GM15510 (cell line): ENCODE data around the gene LRPPRC.

Experiments used
- POLR2A ChIP-seq: IDR thresholded peaks from 3 replicates; pipeline ENCODE4 v1.6.1; 2011; ENCODE audit warnings: borderline replicate concordance; ENCODE audit not compliant: insufficient read length; ENCODE audit errors: extremely low read depth

The LRPPRC gene

DNA sequence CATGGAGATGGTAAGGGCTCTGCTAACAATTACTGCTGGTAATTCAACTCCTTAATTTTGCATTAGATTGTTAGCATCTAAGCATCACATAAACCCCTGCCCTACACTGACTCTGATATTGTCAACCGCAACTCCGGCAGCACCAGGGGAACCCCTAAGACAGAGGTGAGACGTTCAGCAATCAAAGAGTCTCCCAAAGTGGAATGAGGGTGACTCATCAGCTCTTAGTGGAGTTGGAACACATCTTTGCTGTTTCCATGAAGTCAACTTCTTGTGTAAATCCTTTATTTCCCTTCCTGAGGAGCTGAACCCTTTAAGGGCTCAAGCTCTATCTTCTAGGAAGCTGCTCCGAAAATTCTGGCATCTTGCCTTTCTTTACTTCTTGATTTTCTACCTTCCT is 104.9 kb downstream of the LRPPRC start:
- no peak for TF ChIP-seq POLR2A

DNA sequence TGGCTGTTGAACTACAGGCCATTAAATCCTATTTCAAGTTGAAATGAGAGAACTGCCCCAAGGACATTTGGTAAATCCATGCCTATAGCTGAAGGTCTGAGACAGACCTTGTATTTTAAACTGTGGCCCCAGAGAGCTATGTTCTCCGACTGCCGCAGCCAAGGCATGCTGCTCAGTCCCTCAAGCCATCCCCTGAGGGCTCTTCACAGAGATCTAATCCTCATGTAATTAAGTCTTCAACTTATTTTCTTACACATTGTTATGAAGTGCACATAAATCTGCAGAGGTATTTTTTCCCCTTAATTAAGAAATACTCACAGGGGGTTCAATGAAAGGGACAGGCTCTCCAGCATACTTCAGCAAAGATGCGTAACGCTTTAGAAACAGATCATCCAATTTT is 106.4 kb downstream of the LRPPRC start:
- TF ChIP-seq POLR2A = no peak

DNA sequence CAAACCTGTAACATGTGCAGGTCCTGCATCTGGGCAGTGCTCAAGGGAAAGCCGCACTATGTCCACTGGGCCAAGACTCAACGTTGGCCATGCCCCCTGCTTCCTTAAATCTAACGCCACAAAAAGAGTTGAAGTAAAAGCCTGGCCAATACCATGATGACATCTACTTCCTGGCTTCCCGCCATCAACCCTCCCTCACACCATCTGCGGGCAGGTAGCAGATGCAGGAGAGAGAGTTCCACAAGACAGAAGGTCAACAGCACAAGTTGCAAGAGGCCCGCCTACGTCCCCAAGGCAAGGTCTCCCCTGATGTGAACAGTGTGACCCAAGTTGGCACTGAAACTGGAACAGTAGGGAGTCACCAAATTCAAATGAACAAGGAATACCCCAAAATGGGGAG is 108.6 kb downstream of the LRPPRC start:
- TF ChIP-seq POLR2A = no peak

DNA sequence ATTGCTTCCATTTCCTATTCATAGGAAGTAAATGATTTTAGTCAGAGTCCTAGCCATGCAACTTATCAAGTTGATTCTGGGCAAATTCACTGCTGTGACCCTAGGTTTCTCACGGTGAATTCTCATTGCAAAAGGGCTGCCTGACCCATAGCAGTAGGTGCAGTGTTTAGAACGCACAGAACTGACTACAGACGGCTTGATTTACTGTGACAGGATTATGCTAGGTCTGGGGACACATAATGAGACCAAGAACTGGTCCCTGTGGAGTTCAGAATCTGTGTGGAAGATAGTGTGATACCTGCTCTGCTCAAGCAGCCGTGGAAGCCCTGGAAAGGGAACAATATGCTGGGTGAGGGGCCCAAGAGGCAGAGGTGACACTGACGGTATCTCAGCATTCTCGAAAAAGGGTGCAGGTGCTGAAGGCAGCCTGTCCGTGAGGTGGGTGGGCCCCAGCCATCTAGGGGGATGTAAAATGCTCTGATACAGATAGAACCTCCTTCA is 110.6 kb downstream of the LRPPRC start:
- TF ChIP-seq POLR2A = no peak

DNA sequence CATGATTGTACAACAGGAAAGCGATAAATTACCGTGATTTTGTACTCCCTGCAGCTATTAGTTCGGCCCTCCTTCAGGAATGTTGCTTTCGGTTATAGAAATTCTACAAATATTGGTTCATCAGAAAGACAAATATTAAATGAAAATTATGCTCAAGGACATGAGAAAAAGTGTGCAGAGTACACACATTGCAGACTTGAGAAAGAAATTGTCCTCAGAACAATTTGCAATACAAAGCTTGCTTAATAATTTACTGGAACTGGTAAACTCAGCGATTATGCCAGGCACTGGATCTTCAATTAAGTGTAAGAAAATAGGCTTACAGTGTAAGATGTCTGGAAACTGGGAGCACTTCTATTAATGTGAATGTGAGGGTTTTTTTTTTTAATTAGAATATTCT is 111.1 kb downstream of the LRPPRC start:
- no peak for TF ChIP-seq POLR2A

DNA sequence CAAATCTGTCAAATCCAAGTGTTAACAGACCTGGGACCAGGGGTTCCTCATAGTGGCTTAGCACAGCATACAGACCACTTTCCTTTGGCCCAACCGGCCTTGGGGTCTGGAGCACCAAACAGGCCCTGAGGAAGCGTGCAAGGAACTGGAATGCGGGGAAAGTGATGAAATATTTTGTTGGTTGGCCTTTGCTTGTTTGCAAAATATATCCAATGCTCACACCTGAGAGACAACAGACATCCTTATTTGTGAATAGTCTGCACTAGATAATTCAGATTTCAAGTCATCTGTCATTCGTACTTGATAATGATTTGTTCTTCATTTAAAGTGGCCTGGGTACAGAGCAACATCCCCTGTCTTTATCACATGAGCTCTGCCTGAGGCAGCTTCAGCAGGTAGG is 113.5 kb downstream of the LRPPRC start:
- TF ChIP-seq POLR2A = no peak

DNA sequence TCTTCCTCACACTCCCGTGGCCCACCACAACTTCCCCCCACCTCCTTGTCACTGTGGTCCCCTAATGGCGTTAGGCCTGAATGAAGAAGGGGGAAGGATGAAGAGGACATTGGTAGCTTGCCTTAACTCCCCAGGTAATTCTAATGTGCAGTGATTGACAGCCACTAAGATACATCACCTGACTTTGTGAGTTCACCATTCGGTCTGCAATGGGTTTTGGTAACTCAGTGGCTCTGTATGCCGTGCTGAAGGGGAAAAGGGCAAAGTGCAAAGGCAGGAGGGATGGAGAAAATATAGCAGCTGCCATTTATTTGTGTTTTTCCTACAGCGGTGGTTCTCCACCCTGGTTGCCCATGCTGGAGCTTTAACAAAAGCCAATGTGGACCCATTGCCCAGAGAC is 114.8 kb downstream of the LRPPRC start:
- no peak for TF ChIP-seq POLR2A

DNA sequence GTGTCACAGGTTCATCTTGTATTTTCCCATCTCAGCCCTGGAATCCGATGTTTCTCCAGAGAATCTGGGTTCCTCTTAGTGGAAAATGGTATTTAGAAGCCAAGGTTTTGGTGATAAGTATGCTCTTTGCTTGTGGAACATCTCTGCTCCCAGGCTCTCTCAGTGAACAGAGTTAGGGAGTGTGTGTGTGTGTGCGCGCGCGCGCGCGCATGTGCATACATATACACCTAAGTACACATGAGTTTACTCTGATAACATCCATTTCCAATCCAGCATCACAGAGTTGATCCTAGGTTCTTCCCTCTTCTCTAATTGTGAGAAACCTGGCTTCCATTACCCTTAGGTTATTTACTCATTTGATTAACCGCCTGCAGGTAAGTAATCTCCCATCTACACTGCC is 115.3 kb downstream of the LRPPRC start:
- no peak for TF ChIP-seq POLR2A

DNA sequence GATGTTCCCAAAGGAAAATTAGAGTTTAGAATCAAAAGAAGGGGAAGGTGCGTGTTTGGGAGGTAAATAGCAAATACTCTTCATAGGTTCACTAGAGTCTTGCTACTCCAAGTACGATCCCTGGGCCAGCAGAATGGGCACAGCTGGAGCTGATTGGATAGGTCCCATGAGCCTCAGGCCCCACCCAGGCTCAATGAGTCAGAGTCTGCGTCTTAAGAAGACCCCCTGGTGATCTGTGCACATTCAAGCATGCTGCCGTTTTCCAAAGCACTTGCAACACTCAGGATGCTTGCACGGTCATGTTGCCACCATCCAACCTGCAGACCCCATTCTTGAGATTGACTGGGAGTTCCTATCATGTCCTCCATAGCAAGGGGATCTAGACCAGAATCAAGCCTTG is 116.5 kb downstream of the LRPPRC start:
- TF ChIP-seq POLR2A = no peak

DNA sequence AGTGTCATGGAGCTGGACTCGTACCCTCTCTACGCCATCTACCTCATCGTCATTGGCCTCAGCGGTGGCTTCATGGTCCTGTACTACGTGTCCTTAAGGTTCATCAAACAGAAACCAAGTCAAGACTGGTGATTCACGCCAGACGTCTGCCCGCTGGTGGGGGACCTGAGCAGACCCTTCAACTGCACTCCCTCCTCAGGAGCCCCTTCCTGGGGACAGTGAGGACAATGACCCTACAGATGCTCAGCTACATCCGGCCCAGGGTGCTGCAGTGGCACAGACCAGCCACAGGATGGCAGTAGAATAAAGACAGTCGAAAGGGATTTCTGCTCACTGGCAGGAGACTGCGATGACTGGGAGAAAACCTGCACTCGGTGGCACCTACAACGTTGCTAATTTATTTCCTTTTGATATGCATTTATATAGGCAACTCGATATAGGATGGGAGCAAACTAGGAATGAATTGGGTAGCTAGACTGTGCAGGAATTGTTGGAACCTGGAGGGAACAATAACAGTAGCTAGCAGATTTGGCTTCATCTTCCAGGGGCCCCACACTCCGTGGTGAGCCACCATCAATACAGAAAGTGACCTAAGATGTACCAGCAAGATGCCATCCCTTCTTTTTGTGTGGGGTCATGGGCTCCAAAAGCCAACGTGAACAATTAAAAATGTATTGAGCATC is 117.9 kb downstream of the LRPPRC start:
- no peak for TF ChIP-seq POLR2A

DNA sequence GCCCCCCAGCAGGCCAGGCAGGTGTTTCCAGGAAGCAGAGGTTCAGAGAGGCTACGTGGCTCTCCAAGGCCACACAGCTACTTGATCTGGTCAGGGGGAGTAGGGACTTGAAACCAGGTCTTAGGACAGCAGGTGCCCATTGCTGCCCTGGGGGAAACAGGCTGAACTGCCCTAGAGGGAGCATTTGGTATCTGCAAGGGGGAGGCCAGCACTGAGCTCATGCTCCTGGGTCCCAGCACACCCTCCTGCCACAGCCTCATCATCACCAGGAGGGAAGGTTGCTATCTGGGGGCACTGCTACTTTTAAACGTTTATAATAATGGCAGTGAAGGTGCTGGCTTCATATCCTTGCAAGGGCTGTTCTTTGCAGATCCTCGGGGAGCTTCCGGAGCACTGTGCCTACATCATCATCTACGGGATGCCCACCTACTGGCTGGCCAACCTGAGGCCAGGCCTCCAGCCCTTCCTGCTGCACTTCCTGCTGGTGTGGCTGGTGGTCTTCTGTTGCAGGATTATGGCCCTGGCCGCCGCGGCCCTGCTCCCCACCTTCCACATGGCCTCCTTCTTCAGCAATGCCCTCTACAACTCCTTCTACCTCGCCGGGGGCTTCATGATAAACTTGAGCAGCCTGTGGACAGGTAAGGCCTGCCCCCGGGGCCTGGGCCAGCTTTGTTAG is 120.9 kb downstream of the LRPPRC start:
- TF ChIP-seq POLR2A = no peak

DNA sequence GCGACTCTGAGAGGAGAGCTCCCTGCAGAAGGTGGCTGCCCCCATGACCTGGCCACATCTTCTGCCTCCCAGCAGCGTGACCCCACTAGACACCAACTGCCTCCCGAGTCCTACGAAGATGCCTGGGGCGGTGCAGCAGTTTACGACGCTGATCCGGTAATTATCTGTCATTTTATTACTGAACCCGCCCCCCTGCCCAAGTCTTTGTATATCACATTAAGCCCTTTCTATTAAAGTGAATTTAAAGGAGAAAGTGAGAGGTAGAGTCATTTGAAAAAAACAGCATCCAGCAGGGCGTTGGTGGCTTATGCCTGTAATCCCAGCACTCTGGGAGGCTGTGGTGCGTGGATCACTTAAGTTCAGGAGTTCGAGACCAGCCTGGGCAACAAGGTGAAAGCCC is 123.6 kb downstream of the LRPPRC start:
- TF ChIP-seq POLR2A = no peak

DNA sequence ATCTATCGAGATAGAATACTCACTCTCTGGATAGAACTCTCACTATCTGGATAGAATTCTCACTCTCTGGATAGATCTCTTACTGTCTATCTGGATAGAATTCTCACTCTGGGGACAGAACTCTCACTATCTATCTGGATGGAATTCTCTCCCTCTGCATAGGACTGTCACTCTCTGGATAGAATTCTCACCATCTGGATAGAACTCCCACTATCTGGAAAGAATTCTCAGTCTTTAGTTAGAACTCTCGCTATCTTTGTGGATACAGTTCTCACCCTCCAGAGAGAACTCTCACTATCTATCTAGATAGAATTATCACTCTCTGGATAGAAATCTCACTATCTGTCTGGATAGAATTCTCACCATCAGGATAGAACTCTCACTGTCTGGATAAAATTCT is 140.5 kb downstream of the LRPPRC start:
- no peak for TF ChIP-seq POLR2A

DNA sequence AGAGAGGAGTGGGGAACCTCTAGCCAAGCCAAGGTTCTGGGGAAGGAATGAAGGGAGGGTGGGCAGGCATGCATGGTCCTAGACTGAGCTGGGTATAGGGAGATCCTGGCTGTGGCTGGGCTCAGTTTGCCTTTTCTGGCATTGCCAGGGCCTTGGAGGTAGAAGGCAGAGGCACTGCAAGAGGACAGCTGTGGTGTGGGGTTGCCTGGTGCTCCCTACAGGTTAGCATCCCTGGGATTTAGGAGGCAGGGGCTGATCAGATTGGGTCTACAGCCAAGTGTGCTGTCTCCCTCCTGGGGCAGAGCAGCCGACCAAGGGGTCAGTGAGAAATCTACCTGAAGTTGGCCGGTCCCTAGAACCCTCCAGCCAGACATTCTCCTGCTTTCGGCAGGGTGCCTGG is 141.1 kb downstream of the LRPPRC start:
- TF ChIP-seq POLR2A = no peak

DNA sequence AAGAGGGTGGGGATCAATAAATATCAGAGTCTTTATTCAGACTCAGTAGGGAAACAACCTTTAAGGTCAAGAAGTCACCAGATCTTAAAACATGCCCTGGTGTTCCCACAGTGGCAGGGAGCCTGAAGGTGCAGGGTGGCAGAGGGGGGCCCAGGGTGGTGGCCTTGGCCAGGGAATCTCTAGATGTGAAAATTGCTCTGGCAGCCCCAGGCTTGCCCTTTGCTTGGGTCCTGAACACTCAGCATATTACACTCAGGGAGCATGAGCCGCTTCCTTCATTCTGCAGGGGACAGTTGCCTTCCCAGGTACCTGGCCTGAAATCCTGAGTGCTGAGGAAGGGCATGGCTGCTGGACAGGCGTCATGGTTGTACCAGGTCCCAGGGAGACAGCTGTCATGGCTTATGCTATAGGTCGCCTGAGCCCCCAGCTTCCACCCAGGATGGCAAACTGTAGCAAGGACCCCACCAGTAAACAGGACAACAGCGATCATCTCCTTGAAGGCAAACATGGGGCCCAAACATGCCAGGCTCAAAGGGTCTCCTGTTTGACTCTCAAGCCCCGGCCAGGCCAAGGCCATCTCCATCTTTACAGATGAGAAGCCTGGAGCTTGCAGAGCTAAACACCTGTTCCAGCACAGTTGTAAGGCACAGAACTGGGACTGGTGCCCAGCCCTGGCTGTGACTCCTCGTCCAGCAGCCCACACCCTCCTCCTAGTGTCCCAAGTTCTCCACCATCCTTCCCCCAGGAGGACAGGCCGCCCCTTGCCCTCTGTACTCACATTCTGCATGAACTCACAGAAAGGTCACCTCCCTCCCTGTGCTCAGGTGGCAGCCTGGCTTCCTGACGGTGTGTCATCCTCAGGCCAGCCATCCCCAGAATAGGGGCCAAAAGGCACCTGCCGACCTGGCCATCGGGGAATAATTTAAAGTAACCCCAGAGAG is 142.4 kb downstream of the LRPPRC start:
- TF ChIP-seq POLR2A = no peak

DNA sequence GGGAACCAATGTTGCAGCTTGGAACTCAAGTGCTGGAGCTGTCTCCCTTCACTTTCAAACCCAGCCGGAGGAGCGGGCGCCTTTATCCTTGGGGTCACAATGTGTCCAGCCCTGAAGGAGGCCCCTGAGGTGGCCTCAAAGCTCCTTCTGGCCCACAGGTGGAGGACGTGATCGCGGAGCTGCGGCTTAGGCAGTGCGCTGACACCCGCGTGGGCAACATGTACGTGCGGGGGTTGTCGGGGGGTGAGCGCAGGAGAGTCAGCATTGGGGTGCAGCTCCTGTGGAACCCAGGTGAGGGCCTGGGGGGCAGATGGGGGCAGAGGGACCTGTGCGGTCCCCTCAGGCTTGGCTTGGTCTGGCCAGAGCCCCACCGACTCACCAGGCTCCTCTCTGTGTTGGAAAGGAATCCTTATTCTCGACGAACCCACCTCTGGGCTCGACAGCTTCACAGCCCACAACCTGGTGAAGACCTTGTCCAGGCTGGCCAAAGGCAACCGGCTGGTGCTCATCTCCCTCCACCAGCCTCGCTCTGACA is 143.5 kb downstream of the LRPPRC start:
- no peak for TF ChIP-seq POLR2A
